Retinal pigment epithelial cell (primary cell): ENCODE data around the gene PRKG1.

Experiments
- DNase-seq: peaks from one replicate; pipeline ENCODE4 v3.0.0-alpha.2; 2010; ENCODE audit warnings: low read depth
- H3K4me3 ChIP-seq: 2 replicates; pipeline ENCODE4 v1.5.1; 2011; ENCODE audit warnings: mild to moderate bottlenecking, low read length, control low read depth, moderate library complexity
- CTCF ChIP-seq: conservative IDR thresholded peaks from 2 replicates; pipeline ENCODE4 v1.5.1; 2011; ENCODE audit warnings: low read depth, low read length, control low read depth, inconsistent platforms

PRKG1 gene

DNA sequence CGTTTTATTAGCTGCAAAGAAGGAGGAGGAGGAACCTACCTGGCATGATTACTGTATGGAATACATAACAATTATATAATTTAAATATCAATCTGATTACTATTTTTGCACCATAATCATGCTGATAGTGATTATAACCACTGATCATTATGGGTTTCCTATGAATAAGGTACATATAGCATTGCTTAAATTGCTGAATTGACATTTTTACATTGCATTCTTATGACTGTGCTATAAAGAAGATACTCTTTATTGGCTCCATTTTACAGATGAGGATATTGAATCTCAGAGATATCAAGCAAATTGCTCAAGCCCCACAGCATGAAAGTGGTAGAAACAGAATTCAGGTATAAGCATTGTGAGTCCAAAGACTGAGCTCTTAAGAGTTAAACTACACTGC is 1262.9 kb downstream of the PRKG1 start:
- TF ChIP-seq CTCF, result no peak
- no peak for DNase-seq
- H3K4me3 ChIP-seq, result no peak overlapping the region

GRCh38 chr10:52343439-52343838 is 1269.2 kb downstream of the PRKG1 start:
- no peak for DNase-seq
- TF ChIP-seq CTCF, result no peak
- no peak overlapping the region for H3K4me3 ChIP-seq

DNA sequence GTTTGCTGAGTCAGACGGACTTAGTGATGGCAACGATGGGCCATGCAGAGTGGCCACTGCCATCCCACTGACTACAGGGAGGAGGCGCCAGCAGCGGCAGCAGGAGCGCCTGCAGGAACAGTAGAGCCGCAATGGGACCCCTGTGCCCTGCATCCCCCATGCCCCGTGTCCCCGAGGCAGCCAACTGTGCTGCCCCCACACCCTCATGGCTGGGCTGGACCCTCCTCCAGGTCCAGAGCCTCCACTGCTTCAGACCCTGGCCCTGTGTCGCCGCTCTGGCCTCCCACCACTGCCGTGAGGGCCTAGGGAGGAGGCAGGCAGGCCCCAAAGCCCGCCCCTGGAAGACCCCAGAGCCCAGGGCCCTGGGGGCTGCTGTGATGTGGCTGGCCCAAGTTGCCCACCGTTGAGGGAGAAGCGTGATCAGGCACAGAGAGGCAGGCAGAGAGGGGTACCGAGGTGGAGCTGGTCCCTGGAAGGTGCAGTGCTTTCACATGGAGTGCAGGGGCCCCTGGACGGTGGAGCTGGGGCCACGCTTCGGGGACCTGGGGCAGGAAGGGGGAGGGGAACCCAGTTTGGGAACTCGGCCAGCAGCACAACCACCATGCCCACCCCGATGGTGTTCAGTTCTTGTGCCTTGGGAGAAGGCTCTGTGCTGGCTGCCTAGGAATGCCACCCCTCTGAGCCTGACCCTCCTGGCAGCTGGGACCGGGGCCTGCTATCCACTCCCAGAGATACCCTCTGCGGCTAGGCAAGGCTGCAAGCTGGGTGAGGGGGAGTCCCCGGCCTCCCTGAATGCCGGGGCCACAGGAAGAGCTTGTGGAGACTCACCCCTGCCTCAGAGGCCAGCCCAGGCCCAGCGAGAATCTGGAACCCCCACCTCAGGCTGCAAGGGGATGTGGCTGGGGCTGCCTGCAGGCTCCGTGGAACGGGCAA is 1272.4 kb downstream of the PRKG1 start:
- no peak for TF ChIP-seq CTCF
- no peak overlapping the region for H3K4me3 ChIP-seq
- DNase-seq, result no peak

GRCh38 chr10:52347327-52347667 is 1273.0 kb downstream of the PRKG1 start:
- DNase-seq, result no peak
- no peak for TF ChIP-seq CTCF
- H3K4me3 ChIP-seq, result no peak overlapping the region
